Esophagus muscularis mucosa (tissue), 4 donors: Measurements from ENCODE around the gene JMJD4.

Experiments
- CTCF ChIP-seq, 3 experiments: fragments of 200-600 bp in 2 of 3; fragments of 450-650 bp in 1 of 3; sonication (generic) in 2 of 3; IDR thresholded peaks; one replicate each; pipeline ENCODE4 v1.5.1; 2017 to 2019; ENCODE audit warnings: antibody characterized with exemption in 3 of 3, mild to moderate bottlenecking in 2 of 3, moderate library complexity in 1 of 3
- EP300 ChIP-seq: sonication (generic); formaldehyde crosslinking; IDR thresholded peaks from one replicate; pipeline ENCODE4 v1.6.1; 2017; ENCODE audit warnings: antibody characterized with exemption
- POLR2A ChIP-seq: fragments of 450-650 bp; IDR thresholded peaks from one replicate; pipeline ENCODE4 v1.6.1; 2017; ENCODE audit warnings: antibody characterized with exemption, moderate library complexity, mild to moderate bottlenecking, low read depth

GRCh38 chr1:227769047-227769935 lies 34.2 kb upstream of the JMJD4 start:
- no peak for TF ChIP-seq EP300
- no peak for TF ChIP-seq POLR2A
- no peak for TF ChIP-seq CTCF (IDR thresholded peaks at IDR 0.05)
